ENCODE measurements around the gene MEIOSIN.
A peak's percentile ranks its signal among the peaks of the same experiment; 100 is the strongest.

MEIOSIN gene

DNA sequence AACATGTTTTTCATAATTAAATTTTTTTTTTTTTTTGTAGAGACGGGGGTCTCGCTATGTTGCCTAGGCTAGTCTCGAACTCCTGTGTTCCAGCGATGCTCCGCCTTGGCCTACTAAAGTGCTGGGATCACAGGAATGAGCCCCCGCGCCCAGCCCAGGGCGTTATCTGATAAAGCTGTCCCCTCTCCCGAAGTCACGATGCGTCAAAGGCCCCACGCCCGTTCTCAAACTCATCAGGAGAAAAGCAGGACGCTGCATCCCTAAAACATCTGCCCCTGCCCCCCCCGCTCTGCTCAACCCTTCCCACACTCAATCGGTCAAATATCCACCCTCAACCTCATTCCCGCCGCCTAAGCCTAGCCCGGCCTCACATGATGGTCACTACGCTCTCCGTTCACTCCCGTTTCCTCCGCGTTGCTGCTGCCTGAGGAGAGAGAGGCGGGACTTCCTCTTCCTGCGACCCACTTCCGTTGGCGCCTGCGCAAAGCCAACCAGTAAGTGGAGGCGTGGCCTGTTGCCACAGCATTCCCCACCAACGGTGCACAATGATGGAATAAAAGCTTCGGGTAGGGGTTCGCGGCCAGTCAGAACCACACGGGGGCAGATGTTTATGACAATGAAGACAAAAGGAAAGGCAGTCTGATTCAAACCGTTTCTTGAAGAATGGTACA lies 41.6 kb upstream of the MEIOSIN start, which contains the start of gene SNRPD2:
TSS of gene SNRPD2 (minus strand) at position 438 of the 671 bp plus-strand sequence. CDS start at position 373, 65 bp downstream.
- ChIA-PET POLR2A (interaction anchor here (0.5 to 9.9 kb wide), 34 partner anchors 9 to 600 kb away, joined by 3 to 111 read pairs (median 4); partner anchors contain the start of genes CCDC61, DMPK, DMWD and FBXO46), CTCF (interaction anchor here (0.6 to 9.8 kb wide), 16 partner anchors 11 to 316 kb away, joined by 3 to 121 read pairs (median 7); partner anchors contain the start of gene SIX5)
- H3K36me3 ChIP-seq (ENCODE audit: control insufficient read depth in 2 of 2, insufficient read depth in 1 of 2, low read length in 2 of 2) = peaks cover 43 to 56% of the 10 kb centered on the region in 2 experiments
- TF ChIP-seq HOXA7 (CRISPR knock-in tag; IDR thresholded peaks at IDR 0.05; ENCODE audit: borderline replicate concordance) (no peak), HOXD13 (CRISPR knock-in tag; IDR thresholded peaks at IDR 0.05; ENCODE audit: borderline replicate concordance) (no peak; the same call in 1 of the 2 replicates), ZNF664 (tag by site-specific recombination; IDR thresholded peaks at IDR 0.05) (no peak), ZNF558 (tag by site-specific recombination; IDR thresholded peaks at IDR 0.05) (no peak), ZBTB20 (tag by site-specific recombination; IDR thresholded peaks at IDR 0.05) (no peak), ZNF202 (tag by site-specific recombination; IDR thresholded peaks at IDR 0.05; ENCODE audit: borderline replicate concordance) (no peak), ZNF792 (tag by site-specific recombination; IDR thresholded peaks at IDR 0.05) (0 out of 2 replicates have a peak, but pooled peaks have one; percentile 55), ZNF24 (tag by site-specific recombination; IDR thresholded peaks at IDR 0.05) (0 out of 2 replicates have a peak, but pooled peaks have one; percentile 40), ZNF561 (tag by site-specific recombination; IDR thresholded peaks at IDR 0.05; ENCODE audit: borderline replicate concordance) (no peak), ZNF660 (tag by site-specific recombination; IDR thresholded peaks at IDR 0.05) (no peak; the same call in 1 of the 2 replicates), ZNF274 (IDR thresholded peaks at IDR 0.05; ENCODE audit: low read length) (no peak), ZNF274 (tag by site-specific recombination; IDR thresholded peaks at IDR 0.05; ENCODE audit: borderline replicate concordance) (no peak), SCRT2 (tag by site-specific recombination; IDR thresholded peaks at IDR 0.05) (no peak; the same call in 1 of the 2 replicates), ZNF501 (tag by site-specific recombination; IDR thresholded peaks at IDR 0.05) (peak; percentile 88), YY2 (tag by site-specific recombination; IDR thresholded peaks at IDR 0.05) (peak; percentile 66; the same call in 1 of the 2 replicates), ZNF76 (tag by site-specific recombination; IDR thresholded peaks at IDR 0.05; ENCODE audit: borderline replicate concordance, low read depth) (peak; percentile 56; the same call in 1 of the 2 replicates), OVOL3 (tag by site-specific recombination; IDR thresholded peaks at IDR 0.05) (no peak), SETDB1 (IDR thresholded peaks at IDR 0.05; ENCODE audit: insufficient read length, low read length) (no peak)
- TF ChIP-seq, protein P1, sequence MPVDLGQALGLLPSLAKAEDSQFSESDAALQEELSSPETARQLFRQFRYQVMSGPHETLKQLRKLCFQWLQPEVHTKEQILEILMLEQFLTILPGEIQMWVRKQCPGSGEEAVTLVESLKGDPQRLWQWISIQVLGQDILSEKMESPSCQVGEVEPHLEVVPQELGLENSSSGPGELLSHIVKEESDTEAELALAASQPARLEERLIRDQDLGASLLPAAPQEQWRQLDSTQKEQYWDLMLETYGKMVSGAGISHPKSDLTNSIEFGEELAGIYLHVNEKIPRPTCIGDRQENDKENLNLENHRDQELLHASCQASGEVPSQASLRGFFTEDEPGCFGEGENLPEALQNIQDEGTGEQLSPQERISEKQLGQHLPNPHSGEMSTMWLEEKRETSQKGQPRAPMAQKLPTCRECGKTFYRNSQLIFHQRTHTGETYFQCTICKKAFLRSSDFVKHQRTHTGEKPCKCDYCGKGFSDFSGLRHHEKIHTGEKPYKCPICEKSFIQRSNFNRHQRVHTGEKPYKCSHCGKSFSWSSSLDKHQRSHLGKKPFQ (tag by site-specific recombination; IDR thresholded peaks at IDR 0.05) = no peak
- TF ChIP-seq, protein P2, sequence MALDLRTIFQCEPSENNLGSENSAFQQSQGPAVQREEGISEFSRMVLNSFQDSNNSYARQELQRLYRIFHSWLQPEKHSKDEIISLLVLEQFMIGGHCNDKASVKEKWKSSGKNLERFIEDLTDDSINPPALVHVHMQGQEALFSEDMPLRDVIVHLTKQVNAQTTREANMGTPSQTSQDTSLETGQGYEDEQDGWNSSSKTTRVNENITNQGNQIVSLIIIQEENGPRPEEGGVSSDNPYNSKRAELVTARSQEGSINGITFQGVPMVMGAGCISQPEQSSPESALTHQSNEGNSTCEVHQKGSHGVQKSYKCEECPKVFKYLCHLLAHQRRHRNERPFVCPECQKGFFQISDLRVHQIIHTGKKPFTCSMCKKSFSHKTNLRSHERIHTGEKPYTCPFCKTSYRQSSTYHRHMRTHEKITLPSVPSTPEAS (tag by site-specific recombination; IDR thresholded peaks at IDR 0.05) = no peak
- TF ChIP-seq, protein P3, sequence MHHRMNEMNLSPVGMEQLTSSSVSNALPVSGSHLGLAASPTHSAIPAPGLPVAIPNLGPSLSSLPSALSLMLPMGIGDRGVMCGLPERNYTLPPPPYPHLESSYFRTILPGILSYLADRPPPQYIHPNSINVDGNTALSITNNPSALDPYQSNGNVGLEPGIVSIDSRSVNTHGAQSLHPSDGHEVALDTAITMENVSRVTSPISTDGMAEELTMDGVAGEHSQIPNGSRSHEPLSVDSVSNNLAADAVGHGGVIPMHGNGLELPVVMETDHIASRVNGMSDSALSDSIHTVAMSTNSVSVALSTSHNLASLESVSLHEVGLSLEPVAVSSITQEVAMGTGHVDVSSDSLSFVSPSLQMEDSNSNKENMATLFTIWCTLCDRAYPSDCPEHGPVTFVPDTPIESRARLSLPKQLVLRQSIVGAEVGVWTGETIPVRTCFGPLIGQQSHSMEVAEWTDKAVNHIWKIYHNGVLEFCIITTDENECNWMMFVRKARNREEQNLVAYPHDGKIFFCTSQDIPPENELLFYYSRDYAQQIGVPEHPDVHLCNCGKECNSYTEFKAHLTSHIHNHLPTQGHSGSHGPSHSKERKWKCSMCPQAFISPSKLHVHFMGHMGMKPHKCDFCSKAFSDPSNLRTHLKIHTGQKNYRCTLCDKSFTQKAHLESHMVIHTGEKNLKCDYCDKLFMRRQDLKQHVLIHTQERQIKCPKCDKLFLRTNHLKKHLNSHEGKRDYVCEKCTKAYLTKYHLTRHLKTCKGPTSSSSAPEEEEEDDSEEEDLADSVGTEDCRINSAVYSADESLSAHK (tag by site-specific recombination; IDR thresholded peaks at IDR 0.05) = peak; percentile 40; the same call in 1 of the 2 replicates
- TF ChIP-seq, protein P4, sequence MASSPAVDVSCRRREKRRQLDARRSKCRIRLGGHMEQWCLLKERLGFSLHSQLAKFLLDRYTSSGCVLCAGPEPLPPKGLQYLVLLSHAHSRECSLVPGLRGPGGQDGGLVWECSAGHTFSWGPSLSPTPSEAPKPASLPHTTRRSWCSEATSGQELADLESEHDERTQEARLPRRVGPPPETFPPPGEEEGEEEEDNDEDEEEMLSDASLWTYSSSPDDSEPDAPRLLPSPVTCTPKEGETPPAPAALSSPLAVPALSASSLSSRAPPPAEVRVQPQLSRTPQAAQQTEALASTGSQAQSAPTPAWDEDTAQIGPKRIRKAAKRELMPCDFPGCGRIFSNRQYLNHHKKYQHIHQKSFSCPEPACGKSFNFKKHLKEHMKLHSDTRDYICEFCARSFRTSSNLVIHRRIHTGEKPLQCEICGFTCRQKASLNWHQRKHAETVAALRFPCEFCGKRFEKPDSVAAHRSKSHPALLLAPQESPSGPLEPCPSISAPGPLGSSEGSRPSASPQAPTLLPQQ (tag by site-specific recombination; IDR thresholded peaks at IDR 0.05) = peak; percentile 84
- TF ChIP-seq, protein P5, sequence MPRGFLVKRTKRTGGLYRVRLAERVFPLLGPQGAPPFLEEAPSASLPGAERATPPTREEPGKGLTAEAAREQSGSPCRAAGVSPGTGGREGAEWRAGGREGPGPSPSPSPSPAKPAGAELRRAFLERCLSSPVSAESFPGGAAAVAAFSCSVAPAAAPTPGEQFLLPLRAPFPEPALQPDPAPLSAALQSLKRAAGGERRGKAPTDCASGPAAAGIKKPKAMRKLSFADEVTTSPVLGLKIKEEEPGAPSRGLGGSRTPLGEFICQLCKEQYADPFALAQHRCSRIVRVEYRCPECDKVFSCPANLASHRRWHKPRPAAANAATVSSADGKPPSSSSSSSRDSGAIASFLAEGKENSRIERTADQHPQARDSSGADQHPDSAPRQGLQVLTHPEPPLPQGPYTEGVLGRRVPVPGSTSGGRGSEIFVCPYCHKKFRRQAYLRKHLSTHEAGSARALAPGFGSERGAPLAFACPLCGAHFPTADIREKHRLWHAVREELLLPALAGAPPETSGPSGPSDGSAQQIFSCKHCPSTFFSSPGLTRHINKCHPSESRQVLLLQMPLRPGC (tag by site-specific recombination; IDR thresholded peaks at IDR 0.05) = no peak
- TF ChIP-seq, protein P6, sequence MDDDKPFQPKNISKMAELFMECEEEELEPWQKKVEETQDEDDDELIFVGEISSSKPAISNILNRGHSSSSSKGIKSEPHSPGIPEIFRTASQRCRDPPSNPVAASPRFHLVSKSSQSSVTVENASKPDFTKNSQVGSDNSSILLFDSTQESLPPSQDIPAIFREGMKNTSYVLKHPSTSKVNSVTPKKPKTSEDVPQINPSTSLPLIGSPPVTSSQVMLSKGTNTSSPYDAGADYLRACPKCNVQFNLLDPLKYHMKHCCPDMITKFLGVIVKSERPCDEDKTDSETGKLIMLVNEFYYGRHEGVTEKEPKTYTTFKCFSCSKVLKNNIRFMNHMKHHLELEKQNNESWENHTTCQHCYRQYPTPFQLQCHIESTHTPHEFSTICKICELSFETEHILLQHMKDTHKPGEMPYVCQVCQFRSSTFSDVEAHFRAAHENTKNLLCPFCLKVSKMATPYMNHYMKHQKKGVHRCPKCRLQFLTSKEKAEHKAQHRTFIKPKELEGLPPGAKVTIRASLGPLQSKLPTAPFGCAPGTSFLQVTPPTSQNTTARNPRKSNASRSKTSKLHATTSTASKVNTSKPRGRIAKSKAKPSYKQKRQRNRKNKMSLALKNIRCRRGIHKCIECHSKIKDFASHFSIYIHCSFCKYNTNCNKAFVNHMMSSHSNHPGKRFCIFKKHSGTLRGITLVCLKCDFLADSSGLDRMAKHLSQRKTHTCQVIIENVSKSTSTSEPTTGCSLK (tag by site-specific recombination; IDR thresholded peaks at IDR 0.05) = no peak
- TF ChIP-seq, protein P7, sequence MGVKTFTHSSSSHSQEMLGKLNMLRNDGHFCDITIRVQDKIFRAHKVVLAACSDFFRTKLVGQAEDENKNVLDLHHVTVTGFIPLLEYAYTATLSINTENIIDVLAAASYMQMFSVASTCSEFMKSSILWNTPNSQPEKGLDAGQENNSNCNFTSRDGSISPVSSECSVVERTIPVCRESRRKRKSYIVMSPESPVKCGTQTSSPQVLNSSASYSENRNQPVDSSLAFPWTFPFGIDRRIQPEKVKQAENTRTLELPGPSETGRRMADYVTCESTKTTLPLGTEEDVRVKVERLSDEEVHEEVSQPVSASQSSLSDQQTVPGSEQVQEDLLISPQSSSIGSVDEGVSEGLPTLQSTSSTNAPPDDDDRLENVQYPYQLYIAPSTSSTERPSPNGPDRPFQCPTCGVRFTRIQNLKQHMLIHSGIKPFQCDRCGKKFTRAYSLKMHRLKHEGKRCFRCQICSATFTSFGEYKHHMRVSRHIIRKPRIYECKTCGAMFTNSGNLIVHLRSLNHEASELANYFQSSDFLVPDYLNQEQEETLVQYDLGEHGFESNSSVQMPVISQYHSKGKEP (tag by site-specific recombination; IDR thresholded peaks at IDR 0.05) = no peak

More for the DNA sequence above, 41.6 kb upstream of the MEIOSIN start, which contains the start of gene SNRPD2:
- Histone ChIP-seq H3K4me3 (ENCODE audit: low read depth, low read length) (peak within 1 kb of the TSS; percentile 82), H3K9me3 (ENCODE audit: control insufficient read depth, insufficient read depth, low read depth, low read length) (no peaks in the 10 kb centered on the region), H3K4me1 (ENCODE audit: control insufficient read depth, insufficient read depth, low read length) (no peaks in the 10 kb centered on the region; the same call in 1 of the 2 replicates), H3K27ac (ENCODE audit: extremely low read depth, low read depth, low read length) (peak within 1 kb of the TSS; percentile 93)
